HG03159 (cell line): ENCODE results near the gene KCNK13.

Experiments
- ATAC-seq: cut with Tn5 transposase; IDR thresholded peaks from one replicate; pipeline ENCODE4 v1.9.1; 2021; ENCODE audit warnings: mild to moderate bottlenecking, moderate library complexity; ENCODE audit not compliant: unreplicated experiment

KCNK13 gene

DNA sequence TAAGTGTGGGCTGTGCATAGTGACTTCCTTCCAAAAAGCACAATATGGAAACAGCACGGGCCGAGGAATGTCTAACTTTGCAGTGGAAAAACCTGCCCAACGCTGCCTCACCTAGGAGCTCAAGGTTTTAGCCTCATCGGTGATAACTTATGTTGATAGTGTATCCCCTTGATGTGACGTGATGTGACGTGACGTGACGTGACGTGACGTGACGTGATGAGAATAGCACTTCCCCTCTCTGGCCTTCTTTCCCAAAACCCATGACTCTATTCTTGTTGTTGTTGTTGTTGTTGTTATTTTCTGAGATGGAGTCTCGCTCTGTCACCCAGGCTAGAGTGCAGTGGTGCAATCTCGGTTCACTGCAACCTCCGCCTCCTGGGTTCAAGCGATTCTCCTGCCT lies 64.5 kb downstream of the KCNK13 start:
- ATAC-seq = no peak

DNA sequence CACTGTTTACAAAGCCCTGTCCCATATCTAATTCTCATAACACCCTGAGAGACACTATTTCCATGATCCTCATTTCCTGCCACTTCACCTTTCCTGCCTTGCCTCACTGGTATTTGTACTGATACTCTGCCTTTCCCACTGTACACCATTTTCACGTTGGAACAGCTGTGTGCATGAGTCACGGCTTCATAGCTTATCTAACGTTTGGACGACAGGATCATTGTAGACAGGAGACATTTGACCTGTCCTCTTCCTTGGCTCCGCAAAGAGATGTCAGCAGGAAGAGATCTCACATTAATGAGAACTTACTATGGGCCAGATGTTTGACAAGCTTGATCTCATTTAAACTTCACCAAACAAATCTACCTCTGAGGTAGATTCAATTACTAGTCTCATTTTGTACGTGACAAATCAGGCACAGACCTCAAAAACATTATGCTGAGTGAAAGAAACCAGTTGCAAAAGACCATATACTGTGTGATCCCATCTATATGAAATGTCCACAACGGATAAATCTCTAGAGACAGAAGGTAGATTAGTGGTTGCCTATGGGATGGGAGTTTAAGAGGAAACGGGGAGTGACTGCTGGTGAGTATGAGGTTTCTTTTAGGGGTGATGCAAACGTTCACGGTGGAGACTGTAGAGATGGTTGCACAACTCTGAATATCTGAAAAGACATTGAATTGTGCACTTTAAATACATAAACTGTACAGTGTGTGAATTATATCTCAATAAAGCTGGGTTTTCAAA lies 71.2 kb downstream of the KCNK13 start:
- no peak for ATAC-seq

DNA sequence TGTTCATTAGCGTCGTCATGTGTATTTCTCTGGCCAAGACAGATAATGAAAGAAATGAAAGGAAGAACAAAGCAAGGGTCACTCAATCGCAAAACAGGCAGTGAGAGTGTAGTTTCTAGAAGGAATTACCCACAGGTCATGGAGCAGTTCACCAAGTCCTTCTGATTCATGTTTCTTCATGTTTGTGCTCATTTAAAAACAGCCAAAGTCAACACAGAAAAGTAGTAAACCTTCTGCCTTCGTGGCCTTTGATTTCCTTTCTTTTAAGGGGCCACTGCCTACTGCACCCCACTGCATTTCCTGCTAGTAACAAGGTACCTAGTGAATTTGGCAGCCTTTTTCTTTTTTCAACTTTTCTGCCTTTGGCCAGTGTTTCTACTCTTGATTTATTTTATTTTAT lies 75.1 kb downstream of the KCNK13 start:
- no peak for ATAC-seq

DNA sequence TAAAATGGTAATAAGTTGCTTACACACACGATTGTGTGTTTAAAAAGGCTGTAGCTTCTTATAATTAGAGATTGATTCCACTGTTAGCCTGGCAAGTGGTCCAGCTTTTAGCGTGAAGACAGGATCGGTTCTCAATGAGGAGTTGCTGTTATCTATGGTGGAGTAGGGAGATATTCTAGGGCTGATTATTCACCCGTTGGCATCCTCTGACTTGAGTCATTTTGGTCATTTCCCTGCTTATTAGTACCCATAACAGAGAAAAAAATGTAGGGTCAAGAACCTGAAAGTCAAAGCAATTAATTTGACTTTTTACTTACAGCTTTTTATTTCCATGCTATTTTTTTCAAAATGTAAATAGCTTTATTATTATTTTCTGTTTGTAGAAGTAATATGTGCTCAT lies 76.0 kb downstream of the KCNK13 start:
- ATAC-seq = no peak

DNA sequence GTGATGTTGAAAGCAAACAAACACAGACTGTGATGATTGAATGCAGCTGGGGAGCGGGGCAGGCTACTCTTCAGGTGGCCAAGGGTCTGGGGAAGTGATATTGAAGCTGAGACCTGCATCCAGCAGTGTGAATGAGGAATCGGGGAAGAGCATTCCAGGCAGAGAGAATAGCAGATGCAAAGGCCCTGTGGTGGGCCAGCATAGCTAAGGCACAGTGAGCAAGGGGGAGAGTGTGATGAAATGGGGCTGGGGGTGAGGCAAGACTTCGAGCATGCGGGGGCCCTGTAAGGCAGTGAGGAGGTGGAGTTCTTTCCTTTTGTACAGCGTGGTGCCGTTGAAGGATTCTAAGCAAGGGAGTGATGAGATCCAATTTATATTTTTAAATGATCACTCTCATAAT lies 77.4 kb downstream of the KCNK13 start:
- no peak for ATAC-seq

DNA sequence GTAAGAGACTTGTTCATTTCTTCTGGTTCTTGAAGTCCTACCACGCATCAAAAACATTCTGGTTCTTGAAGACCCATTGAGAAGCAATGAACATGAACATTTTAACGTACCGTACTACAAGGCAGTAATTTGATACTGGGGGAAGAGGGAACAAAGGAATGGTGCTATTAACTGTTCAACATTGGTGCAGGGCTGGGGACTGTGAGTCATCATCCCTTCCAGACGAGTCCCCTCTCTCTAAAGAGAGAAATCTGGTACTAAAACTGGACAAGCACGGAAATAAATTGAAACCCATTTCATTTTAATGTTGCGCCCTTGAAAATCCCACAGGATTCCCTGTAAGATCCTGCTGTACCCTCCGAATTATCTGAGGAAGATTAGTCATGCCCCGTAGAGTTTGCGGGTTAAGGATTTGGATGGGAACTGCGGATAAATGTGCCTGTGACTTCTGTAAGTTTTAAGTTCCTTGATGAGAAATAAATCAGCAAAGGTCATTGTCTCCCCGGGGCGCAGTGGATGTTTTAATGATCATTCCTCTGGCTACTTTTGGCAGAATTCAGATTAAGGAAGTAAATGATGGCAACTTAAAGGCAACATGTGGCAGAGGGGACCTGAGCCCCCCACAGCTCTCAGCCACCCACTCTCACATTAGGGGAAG lies 78.6 kb downstream of the KCNK13 start:
- no peak for ATAC-seq

DNA sequence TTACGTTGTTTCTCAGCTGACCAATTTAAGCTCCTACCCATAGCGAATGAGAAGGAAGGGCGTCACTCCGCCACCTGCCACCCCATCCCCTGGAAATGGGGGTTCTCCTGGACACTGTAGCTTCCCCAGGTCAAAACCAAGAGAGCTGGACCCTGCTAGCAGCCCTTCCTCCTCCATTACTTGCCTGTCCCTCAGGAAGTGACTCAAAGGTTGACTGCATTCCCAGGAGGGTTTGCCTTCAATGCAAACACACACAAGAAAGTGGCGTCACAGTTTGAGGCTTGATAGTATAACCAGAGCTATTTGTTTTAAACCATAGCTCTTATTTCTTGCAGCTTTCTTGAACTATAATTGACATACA lies 79.1 kb downstream of the KCNK13 start:
- ATAC-seq = no peak

DNA sequence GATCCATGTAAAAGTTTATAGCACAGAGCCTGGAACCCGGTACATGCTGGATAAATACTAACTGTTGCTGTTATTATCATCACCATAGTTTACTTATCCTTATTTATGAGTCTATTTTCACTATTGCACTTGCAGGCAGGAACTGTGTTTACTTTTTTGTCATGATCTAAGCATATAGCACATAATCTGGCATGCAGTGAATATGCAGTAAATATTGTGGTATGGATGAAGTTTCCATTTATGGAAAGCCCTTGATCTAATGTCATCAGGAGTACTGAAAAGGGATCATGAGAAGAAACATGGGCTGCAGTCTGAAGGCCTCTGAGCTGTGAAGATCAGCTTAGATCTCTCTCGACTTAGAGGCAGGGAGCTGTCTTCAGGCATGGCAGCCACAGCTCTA lies 91.6 kb downstream of the KCNK13 start:
- no peak for ATAC-seq

DNA sequence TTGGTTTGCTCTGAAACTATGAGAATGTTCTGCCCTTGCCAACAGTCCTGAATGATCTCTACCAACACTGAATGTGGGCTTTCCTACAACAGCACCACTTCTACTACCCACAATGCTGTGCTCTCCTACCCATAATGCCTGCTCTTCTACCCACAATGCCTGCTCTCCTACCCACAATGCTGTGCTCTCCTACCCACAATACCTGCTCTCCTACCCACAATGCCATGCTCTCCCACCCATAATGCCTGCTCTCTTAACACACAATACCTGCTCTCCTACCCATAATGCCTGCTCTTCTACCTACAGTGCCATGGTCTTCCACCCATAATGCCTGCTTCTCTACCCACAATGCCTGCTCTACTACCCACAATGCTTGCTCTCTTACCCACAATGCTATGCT lies 92.3 kb downstream of the KCNK13 start:
- no peak for ATAC-seq

DNA sequence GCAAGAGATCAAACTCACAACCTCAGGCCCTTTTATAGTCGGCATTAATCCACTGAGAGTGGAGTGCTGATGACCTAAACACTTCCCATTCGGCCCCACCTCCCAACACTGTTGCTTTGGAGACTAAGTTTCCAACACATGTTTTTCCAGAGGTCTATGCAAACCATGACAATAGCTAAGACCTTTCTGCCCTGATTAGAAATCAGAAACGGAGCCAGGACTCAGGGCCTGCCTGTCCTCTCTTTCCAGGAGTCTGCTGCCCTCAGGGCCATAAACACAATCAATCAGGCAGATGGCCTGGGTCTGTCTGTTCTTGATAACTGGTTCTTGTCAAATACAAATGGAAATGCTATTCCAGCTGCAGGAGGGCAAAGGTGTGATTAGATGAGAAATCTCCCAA lies 97.4 kb downstream of the KCNK13 start:
- no peak for ATAC-seq

DNA sequence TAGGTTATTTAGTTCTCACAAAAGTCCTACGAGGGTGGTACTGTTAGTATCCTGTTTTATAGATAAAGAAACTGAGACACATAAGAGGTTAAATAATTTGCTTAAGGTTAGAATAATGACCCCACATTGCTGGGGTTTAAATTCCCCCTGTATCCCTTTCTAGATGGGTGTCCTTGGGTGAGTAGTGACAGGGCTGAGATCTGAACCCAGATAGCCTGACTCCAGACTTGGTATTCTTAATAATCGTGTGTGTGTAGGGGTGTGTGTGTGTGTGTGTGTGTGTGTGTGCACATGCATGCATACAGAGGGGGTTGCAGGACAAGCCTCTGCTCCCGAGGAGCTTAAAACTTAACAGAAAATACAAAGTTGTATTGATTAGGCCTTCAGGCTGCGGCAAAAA lies 97.9 kb downstream of the KCNK13 start:
- no peak for ATAC-seq

DNA sequence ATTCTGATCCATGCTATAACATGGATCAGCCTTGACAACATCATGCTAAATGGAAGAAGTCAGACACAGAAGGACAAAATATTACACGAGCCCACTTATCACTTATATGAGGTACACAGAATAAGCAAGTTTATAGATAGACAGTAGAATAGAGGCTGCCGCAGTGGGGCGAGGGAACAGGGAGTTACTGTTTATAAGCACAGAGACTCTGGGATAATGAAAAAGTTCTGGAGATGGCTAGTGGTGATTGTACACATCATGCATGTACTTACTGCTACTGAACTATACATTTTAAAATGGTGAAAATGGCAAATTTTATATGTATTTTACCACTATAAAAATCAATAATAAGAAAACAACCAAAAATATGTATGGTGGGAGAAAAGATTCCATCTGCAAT lies 99.3 kb downstream of the KCNK13 start:
- no peak for ATAC-seq

DNA sequence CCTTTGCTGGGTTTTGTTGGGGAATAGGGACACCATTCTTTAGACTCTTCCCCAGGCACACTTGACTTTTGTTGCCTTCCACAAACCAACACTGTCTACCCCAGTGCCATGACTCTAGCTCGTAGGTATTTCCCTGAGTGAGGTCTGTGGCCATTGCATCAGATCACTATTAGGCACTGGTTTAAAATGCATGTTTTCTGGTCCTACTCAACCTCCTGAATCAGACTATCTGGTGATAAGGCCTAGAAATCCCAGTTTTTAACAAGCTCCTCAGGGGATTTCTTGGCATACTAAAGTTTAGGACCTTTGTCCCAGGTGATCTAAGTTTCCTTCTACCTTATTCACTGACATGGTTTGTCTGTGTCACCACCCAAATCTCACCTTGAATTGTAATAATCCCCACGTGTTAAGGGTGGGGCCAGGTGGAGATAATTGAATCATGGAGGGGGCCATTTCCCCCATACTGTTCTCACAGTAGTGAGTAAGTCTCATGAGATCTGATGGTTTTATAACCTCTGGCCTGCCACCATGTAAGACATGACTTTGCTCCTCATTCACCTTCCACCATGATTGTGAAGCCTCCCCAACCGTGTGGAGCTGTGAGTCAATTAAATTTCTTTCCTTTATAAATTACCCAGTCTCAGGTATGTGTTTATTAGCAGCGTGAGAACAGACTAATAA lies 106.8 kb downstream of the KCNK13 start:
- no peak for ATAC-seq

DNA sequence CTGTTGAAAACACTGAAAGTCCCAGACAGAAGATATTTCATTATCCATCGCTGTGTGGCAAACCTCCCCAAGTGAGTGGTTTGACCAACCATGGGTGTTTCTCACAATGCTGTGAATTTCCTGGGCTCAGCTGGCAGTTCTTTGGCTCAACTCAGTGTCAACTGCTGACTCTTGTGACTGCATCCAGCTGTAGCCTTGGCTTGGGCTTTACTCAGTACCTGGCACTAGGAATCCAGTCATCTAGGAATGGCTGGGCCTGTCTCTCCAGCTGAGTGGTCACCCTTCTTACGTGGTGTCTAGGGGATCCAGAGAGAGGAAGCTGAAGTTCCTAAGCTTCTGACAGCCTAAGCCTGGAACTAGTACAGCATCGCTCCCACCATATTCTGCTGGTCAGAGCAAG lies 113.8 kb downstream of the KCNK13 start:
- no peak for ATAC-seq

DNA sequence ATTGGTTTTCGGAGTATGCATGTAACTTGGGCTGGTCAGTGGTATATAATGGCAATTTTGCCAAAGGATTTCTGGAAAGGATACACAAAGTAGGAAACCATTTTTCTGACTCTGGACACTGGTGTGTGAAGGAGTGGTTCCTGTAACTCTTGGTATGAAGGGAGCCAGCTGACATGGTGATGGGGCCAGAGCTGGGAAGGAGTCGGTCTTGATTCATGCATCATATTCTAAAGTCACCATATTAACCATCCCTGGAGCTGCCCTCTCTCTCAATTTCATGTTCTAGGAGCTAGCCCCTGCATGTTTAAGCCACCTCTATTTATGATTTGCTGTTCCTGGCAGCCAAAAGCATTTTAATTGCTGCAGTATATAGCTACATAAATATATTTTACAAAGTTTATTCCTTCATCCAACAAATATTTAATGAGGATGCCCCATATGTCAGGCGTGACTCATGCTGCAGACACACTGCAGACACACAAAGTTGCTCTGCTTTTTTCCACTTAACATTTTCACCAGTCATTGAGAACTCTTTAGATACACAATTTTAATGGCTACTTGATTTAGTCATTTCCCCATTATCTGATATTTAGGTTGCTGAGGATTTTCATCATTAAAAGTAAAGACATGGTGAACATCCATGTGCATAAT lies 115.9 kb downstream of the KCNK13 start:
- no peak for ATAC-seq

DNA sequence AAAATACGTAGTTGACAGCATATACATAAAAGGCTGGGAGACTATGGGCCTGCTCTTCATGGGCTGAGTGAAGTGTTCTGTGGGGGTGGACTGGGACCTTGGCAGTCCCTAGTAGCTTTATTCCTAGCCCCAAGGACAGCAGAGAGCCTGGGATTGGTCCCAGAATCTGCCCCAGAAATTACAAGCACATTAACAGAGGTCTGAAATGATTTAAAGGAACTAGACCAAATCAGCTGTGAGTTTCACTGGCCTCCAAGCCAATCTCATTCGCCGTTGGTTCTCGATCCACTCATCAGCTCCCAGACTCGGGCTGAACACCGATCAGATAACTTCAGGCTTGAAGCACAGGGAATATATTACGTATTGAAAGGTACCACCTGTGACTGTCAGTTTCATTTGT lies 117.6 kb downstream of the KCNK13 start:
- no peak for ATAC-seq

DNA sequence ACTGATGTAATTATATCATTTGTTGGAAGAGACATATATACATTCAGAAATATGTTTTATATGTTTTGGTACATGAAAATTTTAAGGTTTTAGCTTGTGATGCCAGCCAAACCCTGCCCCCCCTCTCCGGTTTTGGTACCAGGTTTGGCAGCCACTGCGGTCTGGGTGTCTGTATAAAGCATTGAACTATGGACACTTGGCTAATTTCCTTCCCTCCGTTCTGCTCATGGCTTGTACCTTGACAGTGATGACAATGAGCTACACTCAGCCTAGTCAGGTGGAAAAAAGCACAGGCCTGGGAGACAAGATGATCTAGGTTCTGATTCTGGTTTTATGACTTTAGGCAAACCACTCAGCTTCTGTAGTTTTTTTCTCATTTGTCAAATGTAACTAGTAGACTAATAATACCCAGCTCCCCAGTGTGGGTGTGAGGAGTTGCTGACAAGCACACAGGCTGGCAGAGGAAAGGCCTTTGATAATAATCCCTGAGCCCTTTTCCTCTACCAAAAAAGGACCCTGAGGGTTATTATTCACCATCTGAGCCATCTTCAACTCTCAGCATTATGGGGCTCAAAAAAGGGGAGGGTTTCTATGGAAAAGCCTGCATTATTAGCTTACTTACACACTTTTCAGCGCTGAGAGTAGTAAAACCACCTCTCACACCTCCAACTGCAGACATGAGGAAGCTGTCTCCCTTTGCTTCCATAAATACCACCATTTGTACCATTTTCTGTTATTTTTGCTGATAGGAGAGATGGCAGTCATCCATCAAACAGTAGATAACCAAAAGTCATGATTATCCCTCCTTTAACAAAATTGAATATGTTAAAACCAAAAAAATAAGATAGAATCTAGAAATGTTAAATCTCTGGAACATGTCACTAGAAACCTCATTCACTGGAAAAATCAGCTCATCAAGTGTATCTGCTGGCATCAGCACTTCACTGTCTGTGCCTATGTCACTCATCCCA lies 118.3 kb downstream of the KCNK13 start:
- ATAC-seq = no peak

DNA sequence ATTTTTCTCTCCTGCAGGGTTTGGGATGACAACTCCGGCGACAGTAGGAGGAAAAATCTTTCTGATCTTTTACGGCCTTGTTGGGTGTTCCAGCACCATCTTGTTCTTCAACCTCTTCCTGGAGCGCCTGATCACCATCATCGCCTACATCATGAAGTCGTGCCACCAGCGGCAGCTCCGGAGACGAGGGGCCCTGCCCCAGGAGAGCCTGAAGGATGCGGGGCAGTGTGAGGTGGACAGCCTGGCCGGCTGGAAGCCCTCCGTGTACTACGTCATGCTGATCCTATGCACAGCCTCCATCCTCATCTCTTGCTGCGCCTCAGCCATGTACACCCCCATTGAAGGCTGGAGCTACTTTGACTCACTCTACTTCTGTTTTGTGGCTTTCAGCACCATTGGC lies 122.3 kb downstream of the KCNK13 start:
- ATAC-seq = no peak

DNA sequence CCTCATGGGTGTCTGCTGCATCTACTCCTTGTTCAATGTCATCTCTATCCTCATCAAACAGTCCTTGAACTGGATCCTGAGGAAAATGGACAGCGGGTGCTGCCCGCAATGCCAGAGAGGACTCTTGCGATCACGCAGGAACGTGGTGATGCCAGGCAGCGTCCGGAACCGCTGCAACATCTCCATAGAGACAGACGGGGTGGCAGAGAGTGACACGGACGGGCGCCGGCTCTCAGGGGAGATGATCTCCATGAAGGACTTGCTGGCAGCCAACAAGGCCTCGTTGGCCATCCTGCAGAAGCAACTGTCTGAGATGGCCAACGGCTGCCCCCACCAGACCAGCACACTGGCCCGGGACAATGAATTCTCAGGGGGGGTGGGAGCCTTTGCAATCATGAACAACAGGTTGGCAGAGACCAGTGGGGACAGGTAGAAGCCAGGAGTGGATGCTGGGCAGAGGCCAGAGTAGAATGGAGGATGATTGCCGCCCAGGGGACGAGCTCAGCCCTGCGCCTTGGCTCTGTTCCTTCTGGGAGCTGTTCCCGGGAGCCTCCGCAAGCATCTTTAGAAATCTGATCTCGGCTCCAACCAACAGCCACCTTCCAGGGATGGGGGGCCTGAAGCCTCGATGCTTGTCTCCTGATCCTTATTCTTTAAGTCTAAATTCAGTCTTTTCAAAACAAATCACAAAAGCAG lies 122.9 kb downstream of the KCNK13 start:
- no peak for ATAC-seq

DNA sequence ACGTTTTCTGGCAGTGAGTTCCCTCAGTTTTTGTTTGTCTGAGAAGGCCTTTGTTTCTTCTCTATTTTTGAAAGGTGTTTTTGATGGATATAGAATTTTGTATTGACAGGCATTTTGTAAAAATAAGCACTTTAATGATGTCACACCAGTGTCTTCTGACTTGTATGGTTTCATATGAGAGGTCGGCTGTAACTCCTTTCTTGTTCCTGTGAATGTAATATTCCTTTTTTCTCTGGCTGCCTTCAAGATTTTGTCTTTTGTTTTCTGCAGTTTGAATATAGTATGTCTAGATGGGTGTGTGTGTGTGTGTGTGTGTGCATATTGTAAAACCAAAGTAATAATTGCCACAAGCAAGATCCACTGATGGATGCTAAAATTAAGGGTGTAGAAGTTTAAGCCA lies 126.8 kb downstream of the KCNK13 start:
- ATAC-seq = no peak
